ENCODE measurements around the gene ACOX2.

ACOX2 gene

DNA sequence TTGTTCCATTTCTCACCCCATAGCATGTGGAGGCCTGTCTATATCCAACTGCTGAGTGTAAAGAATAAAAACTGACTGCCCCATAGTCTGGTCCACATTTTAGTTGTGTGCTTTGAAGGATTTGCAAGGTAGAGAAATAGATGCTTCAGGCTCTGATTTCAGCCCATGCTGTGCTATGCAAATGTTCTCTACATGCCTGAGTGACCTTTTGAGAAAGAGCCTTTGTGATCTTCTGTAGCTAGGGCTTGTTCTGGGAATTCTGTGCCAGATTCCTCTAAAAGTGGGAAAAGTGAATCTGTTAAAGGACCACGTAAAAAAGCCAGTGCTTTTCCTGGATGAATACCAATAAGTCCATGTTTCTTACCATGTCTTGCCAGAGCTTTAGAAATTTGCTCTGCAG, 39.9 kb downstream of the ACOX2 start:
- H3K9me3 ChIP-seq (ENCODE audit: insufficient read depth, low read length, severe bottlenecking) = no peaks in the 10 kb centered on the region
- ATAC-seq (ENCODE audit: insufficient read depth, low read depth) = no peak
- H3K27ac ChIP-seq (ENCODE audit: low read length) = no peak overlapping the region
- H3K4me1 ChIP-seq (ENCODE audit: insufficient read depth, low read length) = peaks cover 33% of the 10 kb centered on the region
- no peak overlapping the region for H3K9ac ChIP-seq (ENCODE audit: low read depth, low read length)
- no peak for DNase-seq
- H2AFZ ChIP-seq (ENCODE audit: low read depth, low read length) = no peak overlapping the region
- peaks cover 12% of the 10 kb centered on the region for H3K36me3 ChIP-seq (ENCODE audit: insufficient read depth, low read length)
- peaks cover 37% of the 10 kb centered on the region for H4K20me1 ChIP-seq (ENCODE audit: insufficient read depth, low read length)
- no peak overlapping the region for H3K4me2 ChIP-seq (ENCODE audit: insufficient read depth, low read length)
- no peaks in the 10 kb centered on the region for H3K27me3 ChIP-seq (ENCODE audit: insufficient read depth, low read length, poor library complexity)
- TF ChIP-seq CTCF (IDR thresholded peaks at IDR 0.05; ENCODE audit: borderline replicate concordance, extremely low read depth, low read length, poor library complexity, severe bottlenecking) (no peak), EZH2 (IDR thresholded peaks at IDR 0.05; ENCODE audit: borderline replicate concordance, low read depth, low read length, severe bottlenecking) (no peak)
- peaks cover 71% of the 10 kb centered on the region for H3K79me2 ChIP-seq (ENCODE audit: insufficient read depth, low read length)
- no peak overlapping the region for H3K4me3 ChIP-seq (ENCODE audit: low read depth in 1 of 2, low read length in 2 of 2)

GRCh38 chr3:58496206-58496857, 40.7 kb downstream of the ACOX2 start:
- Histone ChIP-seq H4K20me1 (ENCODE audit: insufficient read depth, low read length) (peaks cover 36% of the 10 kb centered on the region), H3K27me3 (ENCODE audit: insufficient read depth, low read length, poor library complexity) (peaks cover 3% of the 10 kb centered on the region), H3K27ac (ENCODE audit: low read length) (no peak overlapping the region), H3K9me3 (ENCODE audit: insufficient read depth, low read length, severe bottlenecking) (no peaks in the 10 kb centered on the region), H3K4me2 (ENCODE audit: insufficient read depth, low read length) (no peak overlapping the region), H3K36me3 (ENCODE audit: insufficient read depth, low read length) (peaks cover 10% of the 10 kb centered on the region), H3K4me1 (ENCODE audit: insufficient read depth, low read length) (peaks cover 37% of the 10 kb centered on the region), H3K79me2 (ENCODE audit: insufficient read depth, low read length) (peaks cover 71% of the 10 kb centered on the region), H3K4me3 (ENCODE audit: low read depth in 1 of 2, low read length in 2 of 2) (no peak overlapping the region), H3K9ac (ENCODE audit: low read depth, low read length) (no peak overlapping the region), H2AFZ (ENCODE audit: low read depth, low read length) (no peak overlapping the region)
- no peak for ATAC-seq (ENCODE audit: insufficient read depth, low read depth)
- DNase-seq = no peak
- TF ChIP-seq EZH2 (IDR thresholded peaks at IDR 0.05; ENCODE audit: borderline replicate concordance, low read depth, low read length, severe bottlenecking) (no peak), CTCF (IDR thresholded peaks at IDR 0.05; ENCODE audit: borderline replicate concordance, extremely low read depth, low read length, poor library complexity, severe bottlenecking) (no peak)

DNA sequence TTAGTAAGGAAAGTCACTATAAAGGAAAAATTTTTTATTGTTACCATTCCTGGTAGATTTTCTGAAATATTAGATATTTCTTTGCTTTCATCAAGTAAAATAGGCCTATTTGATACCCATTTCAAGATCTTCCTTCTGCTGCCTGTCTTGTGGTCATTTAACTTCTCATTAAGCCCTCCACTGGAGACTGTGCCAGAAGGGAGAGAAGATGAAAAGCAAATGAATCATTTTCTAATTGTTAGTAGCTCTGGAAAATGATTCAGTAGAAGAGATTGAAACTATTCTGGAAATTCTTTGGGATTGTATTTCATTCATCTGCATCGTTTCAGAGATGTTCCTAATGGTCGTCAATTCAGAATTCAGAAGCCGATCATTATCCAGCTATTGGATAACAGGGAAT, 41.9 kb downstream of the ACOX2 start:
- ATAC-seq (ENCODE audit: insufficient read depth, low read depth) (no peak), DNase-seq (no peak)
- Histone ChIP-seq H3K27ac (ENCODE audit: low read length) (no peak overlapping the region), H3K79me2 (ENCODE audit: insufficient read depth, low read length) (peaks cover 67% of the 10 kb centered on the region), H3K9me3 (ENCODE audit: insufficient read depth, low read length, severe bottlenecking) (no peaks in the 10 kb centered on the region), H3K27me3 (ENCODE audit: insufficient read depth, low read length, poor library complexity) (peaks cover 6% of the 10 kb centered on the region), H3K36me3 (ENCODE audit: insufficient read depth, low read length) (peaks cover 3% of the 10 kb centered on the region; the same call in 1 of the 2 replicates), H3K9ac (ENCODE audit: low read depth, low read length) (no peak overlapping the region), H3K4me1 (ENCODE audit: insufficient read depth, low read length) (peaks cover 43% of the 10 kb centered on the region), H3K4me3 (ENCODE audit: low read depth in 1 of 2, low read length in 2 of 2) (no peak overlapping the region), H4K20me1 (ENCODE audit: insufficient read depth, low read length) (peaks cover 33% of the 10 kb centered on the region), H2AFZ (ENCODE audit: low read depth, low read length) (no peak overlapping the region), H3K4me2 (ENCODE audit: insufficient read depth, low read length) (no peak overlapping the region)
- no peak for TF ChIP-seq EZH2 (IDR thresholded peaks at IDR 0.05; ENCODE audit: borderline replicate concordance, low read depth, low read length, severe bottlenecking)
- TF ChIP-seq CTCF (IDR thresholded peaks at IDR 0.05; ENCODE audit: borderline replicate concordance, extremely low read depth, low read length, poor library complexity, severe bottlenecking) = no peak

Measured in DND-41 (cell line).